Measurements from ENCODE around the gene GYS2. TPM values are rescaled to one million over a fixed set of nuclear protein-coding genes. Genes with fewer than 3 reads are reported as not detected.

Gene GYS2
- total RNA-seq, 4 donors from 2014 or later, result 0.16 TPM; not detected in 3

DNA sequence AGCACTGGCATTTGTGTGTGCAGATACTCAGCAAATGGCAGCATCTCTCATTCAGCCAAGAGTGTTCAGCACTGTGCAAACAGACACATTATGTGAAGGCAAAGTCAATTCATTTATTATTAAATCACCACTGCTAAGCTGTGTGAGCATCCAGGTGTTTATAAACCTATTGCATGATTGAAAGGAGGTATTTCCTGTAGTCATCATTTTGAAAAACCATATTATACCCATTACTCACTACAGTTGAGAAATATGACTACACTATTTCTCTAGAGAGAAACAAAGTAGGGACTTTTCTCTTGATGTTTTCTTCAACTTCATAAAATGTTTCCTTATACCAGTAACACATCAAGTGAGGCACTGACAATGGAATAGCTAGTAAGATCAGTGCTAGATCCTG, 64.8 kb downstream of the GYS2 start:
- H3K27ac ChIP-seq, result no peak overlapping the region
- no peak overlapping the region for H3K4me3 ChIP-seq
- in situ Hi-C loops (cut with MboI; ENCODE audit: low pct_ligation_motif_present in 1 of 4, low pct_unique_long_range_greater_than_20kb in 1 of 4, low sequenced_read_pairs in 3 of 4), result no loop called here
- H3K36me3 ChIP-seq, result no peaks in the 10 kb centered on the region
- H3K9me3 ChIP-seq, result no peaks in the 10 kb centered on the region
- no peaks in the 10 kb centered on the region for H3K27me3 ChIP-seq
- no peaks in the 10 kb centered on the region for H3K4me1 ChIP-seq
- DNase-seq, result no peak
- intact Hi-C loops (cut with DNase I; ENCODE audit: low total_unique reads), result no loop called here
- TF ChIP-seq, protein P1, sequence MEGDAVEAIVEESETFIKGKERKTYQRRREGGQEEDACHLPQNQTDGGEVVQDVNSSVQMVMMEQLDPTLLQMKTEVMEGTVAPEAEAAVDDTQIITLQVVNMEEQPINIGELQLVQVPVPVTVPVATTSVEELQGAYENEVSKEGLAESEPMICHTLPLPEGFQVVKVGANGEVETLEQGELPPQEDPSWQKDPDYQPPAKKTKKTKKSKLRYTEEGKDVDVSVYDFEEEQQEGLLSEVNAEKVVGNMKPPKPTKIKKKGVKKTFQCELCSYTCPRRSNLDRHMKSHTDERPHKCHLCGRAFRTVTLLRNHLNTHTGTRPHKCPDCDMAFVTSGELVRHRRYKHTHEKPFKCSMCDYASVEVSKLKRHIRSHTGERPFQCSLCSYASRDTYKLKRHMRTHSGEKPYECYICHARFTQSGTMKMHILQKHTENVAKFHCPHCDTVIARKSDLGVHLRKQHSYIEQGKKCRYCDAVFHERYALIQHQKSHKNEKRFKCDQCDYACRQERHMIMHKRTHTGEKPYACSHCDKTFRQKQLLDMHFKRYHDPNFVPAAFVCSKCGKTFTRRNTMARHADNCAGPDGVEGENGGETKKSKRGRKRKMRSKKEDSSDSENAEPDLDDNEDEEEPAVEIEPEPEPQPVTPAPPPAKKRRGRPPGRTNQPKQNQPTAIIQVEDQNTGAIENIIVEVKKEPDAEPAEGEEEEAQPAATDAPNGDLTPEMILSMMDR (IDR thresholded peaks at IDR 0.05), result no peak
- TF ChIP-seq POLR2AphosphoS5 (IDR thresholded peaks at IDR 0.05) (no peak), EP300 (IDR thresholded peaks at IDR 0.05; ENCODE audit: low read depth) (no peak), POLR2A (IDR thresholded peaks at IDR 0.05) (no peak)

DNA sequence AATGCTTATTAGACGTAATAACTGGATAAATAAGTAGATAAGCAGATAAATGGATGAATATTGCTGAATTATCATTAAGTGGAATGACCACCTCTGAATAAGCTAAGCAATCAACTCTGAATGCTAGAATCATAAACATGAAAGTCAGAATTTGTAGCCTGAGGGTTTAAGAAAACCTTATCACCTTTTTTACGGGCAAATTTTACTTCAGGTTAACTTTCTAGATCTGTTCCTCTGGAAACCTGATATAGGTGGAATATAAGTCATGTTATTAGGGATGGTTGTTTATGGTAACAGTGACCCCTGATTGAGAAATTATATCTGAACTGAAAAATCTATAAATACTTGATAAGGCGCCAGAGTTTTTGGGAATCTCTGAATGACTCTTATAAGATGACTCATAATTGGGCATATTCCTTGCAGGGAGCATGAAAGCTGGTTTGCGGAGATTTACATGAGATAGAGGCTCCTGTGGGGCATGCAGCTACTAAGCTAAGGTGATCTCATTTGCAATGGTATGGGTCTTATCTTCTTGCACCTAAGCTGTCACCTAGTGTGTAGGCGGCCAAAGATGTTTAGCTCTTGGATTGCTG, 66.5 kb downstream of the GYS2 start:
- H3K36me3 ChIP-seq, result no peaks in the 10 kb centered on the region
- H3K4me3 ChIP-seq, result no peak overlapping the region
- intact Hi-C loops (cut with DNase I; ENCODE audit: low total_unique reads), result no loop called here
- no peaks in the 10 kb centered on the region for H3K27me3 ChIP-seq
- whole genome bisulfite sequencing, 2 donors (ENCODE audit: low coverage in 1 of 2), result 87 to 92% methylated on average over 5 of the region's 5 CpGs
- in situ Hi-C loops (cut with MboI; ENCODE audit: low pct_ligation_motif_present in 1 of 4, low pct_unique_long_range_greater_than_20kb in 1 of 4, low sequenced_read_pairs in 3 of 4), result no loop called here
- no peak overlapping the region for H3K27ac ChIP-seq
- TF ChIP-seq EP300 (IDR thresholded peaks at IDR 0.05; ENCODE audit: low read depth) (no peak), POLR2A (IDR thresholded peaks at IDR 0.05) (no peak), POLR2AphosphoS5 (IDR thresholded peaks at IDR 0.05) (no peak)
- TF ChIP-seq, protein P1 (IDR thresholded peaks at IDR 0.05), result no peak
- no peaks in the 10 kb centered on the region for H3K9me3 ChIP-seq
- DNase-seq, result no peak
- H3K4me1 ChIP-seq, result no peaks in the 10 kb centered on the region

DNA sequence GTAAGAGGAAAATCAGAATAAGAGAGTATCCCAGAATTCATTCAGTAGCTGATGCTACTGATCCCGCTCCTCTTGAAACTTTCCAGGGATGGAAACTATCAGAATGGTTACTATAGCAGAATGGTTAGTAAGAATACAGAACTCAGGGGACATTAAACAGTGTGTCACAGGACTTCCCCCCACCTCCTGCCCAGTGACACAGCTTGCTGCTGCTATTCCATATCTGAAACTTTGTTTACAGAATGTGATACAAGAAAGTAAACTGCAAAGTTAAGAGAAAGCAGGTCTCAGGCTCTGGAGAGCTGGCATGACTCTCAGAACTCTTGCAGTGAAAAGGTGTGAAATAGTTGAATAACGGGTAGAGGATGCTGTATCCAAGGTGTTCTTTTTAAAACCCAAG, 75.2 kb downstream of the GYS2 start:
- WGBS, 2 donors (ENCODE audit: low coverage in 1 of 2), result 85 to 88% methylated on average over 2 of the region's 2 CpGs
- no peak for DNase-seq
- in situ Hi-C loops (cut with MboI; ENCODE audit: low pct_ligation_motif_present in 1 of 4, low pct_unique_long_range_greater_than_20kb in 1 of 4, low sequenced_read_pairs in 3 of 4) (no loop called here), intact Hi-C loops (cut with DNase I; ENCODE audit: low total_unique reads) (no loop called here)
- no peak for TF ChIP-seq POLR2A (IDR thresholded peaks at IDR 0.05)
- no peak for TF ChIP-seq POLR2AphosphoS5 (IDR thresholded peaks at IDR 0.05)
- H3K4me3 ChIP-seq, result no peak overlapping the region
- no peak overlapping the region for H3K27ac ChIP-seq
- peaks cover 0 to 16% (median 12%) of the 10 kb centered on the region in 4 donors for H3K4me1 ChIP-seq
- no peaks in the 10 kb centered on the region for H3K36me3 ChIP-seq
- no peaks in the 10 kb centered on the region for H3K9me3 ChIP-seq
- peaks cover 57% of the 10 kb centered on the region for H3K27me3 ChIP-seq

DNA sequence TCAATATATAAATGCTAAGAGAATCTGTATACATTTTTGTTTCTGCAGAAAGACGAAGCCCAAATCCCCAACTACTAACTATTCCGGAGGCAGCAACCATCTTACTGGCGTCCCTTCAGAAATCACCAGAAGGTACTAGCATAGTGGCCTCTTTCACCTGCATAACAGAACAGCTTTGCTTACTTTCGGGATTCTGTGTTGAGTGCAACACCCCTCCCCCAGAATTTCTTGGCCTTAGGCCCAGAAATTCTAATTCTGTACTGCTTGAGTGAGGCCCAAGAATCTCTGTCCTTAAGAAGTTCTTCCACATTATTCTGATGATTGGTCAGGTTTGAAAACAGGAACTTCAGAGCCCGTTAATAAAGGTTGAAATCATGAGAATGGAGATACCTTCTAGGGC, 75.7 kb downstream of the GYS2 start:
- H3K4me1 ChIP-seq, result peaks cover 0 to 16% (median 12%) of the 10 kb centered on the region in 4 donors
- TF ChIP-seq EP300 (IDR thresholded peaks at IDR 0.05; ENCODE audit: low read depth) (no peak), POLR2AphosphoS5 (IDR thresholded peaks at IDR 0.05) (no peak), POLR2A (IDR thresholded peaks at IDR 0.05) (no peak)
- TF ChIP-seq, protein P1 (IDR thresholded peaks at IDR 0.05), result no peak
- H3K27me3 ChIP-seq, result peaks cover 57% of the 10 kb centered on the region
- H3K36me3 ChIP-seq, result no peaks in the 10 kb centered on the region
- intact Hi-C loops (cut with DNase I; ENCODE audit: low total_unique reads) (no loop called here), in situ Hi-C loops (cut with MboI; ENCODE audit: low pct_ligation_motif_present in 1 of 4, low pct_unique_long_range_greater_than_20kb in 1 of 4, low sequenced_read_pairs in 3 of 4) (no loop called here)
- no peak overlapping the region for H3K27ac ChIP-seq
- WGBS, 2 donors (ENCODE audit: low coverage in 1 of 2), result 75 to 87% methylated on average over 4 to 5 of the region's 5 CpGs
- H3K9me3 ChIP-seq, result no peaks in the 10 kb centered on the region
- H3K4me3 ChIP-seq, result no peak overlapping the region
- no peak for DNase-seq
